ENCODE results near the gene BAIAP3. TPM values are rescaled to one million over a fixed set of nuclear protein-coding genes. Genes with fewer than 3 reads are reported as not detected.

Gene BAIAP3
- total and polyA plus RNA-seq, 2 donors = 0.63 to 2.7 TPM

DNA sequence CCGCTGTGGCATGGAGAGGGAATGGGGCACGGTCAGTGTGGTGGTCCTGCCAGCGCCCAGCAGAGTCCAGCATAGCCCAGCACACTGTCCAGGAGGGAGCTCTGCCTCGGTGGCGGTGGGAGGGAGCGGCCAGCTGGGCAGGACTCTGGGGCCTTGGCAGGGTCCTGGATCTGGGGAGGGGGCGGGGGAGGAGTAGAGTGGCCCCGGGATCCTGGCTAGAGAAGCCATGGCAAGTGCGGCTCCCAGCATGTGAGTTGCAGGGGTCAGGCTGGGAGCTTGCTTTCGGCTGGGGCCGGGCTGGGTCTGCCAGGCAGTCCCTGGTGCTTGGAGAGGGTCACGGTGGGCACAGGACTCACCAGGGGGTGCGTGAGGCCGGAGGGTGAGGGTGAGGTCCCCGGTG is 22.1 kb downstream of the BAIAP3 start:
- DNase-seq (ENCODE audit: extremely low spot score) = no peak
- 84% methylated on average over 15 of the region's 15 CpGs for WGBS
- Histone ChIP-seq H3K4me1 (ENCODE audit: insufficient read depth) (peaks cover 1% of the 10 kb centered on the region), H3K4me3 (ENCODE audit: low read depth, low read length) (no peak overlapping the region), H3K36me3 (ENCODE audit: insufficient read depth) (no peaks in the 10 kb centered on the region), H3K27ac (ENCODE audit: low read depth) (no peak overlapping the region)

- Histone ChIP-seq H3K36me3 (ENCODE audit: insufficient read depth) (no peaks in the 10 kb centered on the region), H3K4me3 (ENCODE audit: low read depth, low read length) (no peak overlapping the region), H3K27ac (ENCODE audit: low read depth) (no peak overlapping the region), H3K4me1 (ENCODE audit: insufficient read depth) (peaks cover 1% of the 10 kb centered on the region)
- 80% methylated on average over 33 of the region's 33 CpGs for WGBS
- DNase-seq (ENCODE audit: extremely low spot score) = no peak
Measured at GRCh38 chr16:1356061-1356900, 22.8 kb downstream of the BAIAP3 start.

GRCh38 chr16:1357906-1358566 is 24.6 kb downstream of the BAIAP3 start:
- 82% methylated on average over 19 of the region's 19 CpGs for WGBS
- no peak for DNase-seq (ENCODE audit: extremely low spot score)
- H3K4me1 ChIP-seq (ENCODE audit: insufficient read depth) = peaks cover under 1% of the 10 kb centered on the region
- peaks cover 7% of the 10 kb centered on the region for H3K36me3 ChIP-seq (ENCODE audit: insufficient read depth)
- H3K4me3 ChIP-seq (ENCODE audit: low read depth, low read length) = no peak overlapping the region
- H3K27ac ChIP-seq (ENCODE audit: low read depth) = no peak overlapping the region

- Histone ChIP-seq H3K36me3 (ENCODE audit: insufficient read depth) (peaks cover 8% of the 10 kb centered on the region), H3K4me3 (ENCODE audit: low read depth, low read length) (no peak overlapping the region), H3K27ac (ENCODE audit: low read depth) (no peak overlapping the region), H3K4me1 (ENCODE audit: insufficient read depth) (no peaks in the 10 kb centered on the region)
- 93% methylated on average over 43 of the region's 43 CpGs for WGBS
- no peak for DNase-seq (ENCODE audit: extremely low spot score)
Measured at GRCh38 chr16:1361685-1362360, 28.4 kb downstream of the BAIAP3 start.

GRCh38 chr16:1362807-1363206 is 29.4 kb downstream of the BAIAP3 start:
- no peak overlapping the region for H3K27ac ChIP-seq (ENCODE audit: low read depth)
- 88% methylated on average over 11 of the region's 11 CpGs for WGBS
- H3K4me1 ChIP-seq (ENCODE audit: insufficient read depth) = no peaks in the 10 kb centered on the region
- no peak for DNase-seq (ENCODE audit: extremely low spot score)
- H3K4me3 ChIP-seq (ENCODE audit: low read depth, low read length) = no peak overlapping the region
- peaks cover 8% of the 10 kb centered on the region for H3K36me3 ChIP-seq (ENCODE audit: insufficient read depth)

DNA sequence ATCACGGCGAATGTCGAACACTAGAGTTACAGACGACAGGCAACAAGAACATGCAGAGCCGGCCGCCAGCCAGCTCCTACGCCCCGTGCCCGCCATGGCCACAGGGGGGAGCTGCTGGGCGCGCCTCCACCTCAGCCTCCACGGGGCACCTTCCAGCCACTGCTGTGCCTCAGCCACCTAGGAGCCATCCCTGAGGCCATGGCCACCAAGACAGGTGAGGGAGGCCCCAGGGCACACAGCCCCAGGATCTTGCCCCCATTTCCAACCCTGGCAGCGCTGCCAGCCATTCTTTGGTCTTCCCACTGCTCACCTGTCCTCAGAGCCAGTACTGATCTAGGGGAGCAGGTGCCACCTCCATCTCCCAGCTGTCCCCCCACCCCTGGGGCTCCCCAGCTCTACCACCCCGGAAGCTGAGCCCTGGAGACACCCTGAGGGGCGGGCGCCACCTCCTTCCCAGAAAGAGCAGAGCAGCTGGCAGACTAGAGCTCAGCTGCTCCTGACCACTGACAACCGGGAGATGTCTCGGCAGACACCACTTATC is 30.1 kb downstream of the BAIAP3 start:
- Histone ChIP-seq H3K27ac (ENCODE audit: low read depth) (no peak overlapping the region), H3K4me1 (ENCODE audit: insufficient read depth) (no peaks in the 10 kb centered on the region), H3K36me3 (ENCODE audit: insufficient read depth) (peaks cover 8% of the 10 kb centered on the region), H3K4me3 (ENCODE audit: low read depth, low read length) (no peak overlapping the region)
- DNase-seq (ENCODE audit: extremely low spot score) = no peak
- WGBS = 51% methylated on average over 18 of the region's 18 CpGs

DNA sequence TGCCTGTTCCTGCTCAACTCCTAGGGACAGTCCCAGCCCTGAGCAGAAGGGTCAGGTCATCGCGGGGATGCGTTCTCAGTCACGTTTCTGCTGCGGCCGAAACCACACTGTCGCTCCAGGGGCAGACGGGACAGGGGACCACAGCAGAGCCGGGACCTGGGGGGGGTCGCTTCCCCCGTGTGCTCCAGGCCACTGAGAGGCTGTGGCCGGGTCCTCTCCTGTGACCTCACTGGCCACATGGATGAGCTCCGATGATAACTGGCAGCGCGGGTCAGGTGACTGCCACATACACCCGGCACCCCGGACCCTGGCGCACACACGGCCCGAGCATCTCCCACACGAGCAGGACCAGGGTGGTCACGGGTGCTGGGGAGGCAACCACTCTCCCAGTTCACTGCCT is 31.1 kb downstream of the BAIAP3 start:
- no peak overlapping the region for H3K27ac ChIP-seq (ENCODE audit: low read depth)
- no peak overlapping the region for H3K4me3 ChIP-seq (ENCODE audit: low read depth, low read length)
- no peaks in the 10 kb centered on the region for H3K4me1 ChIP-seq (ENCODE audit: insufficient read depth)
- peaks cover 8% of the 10 kb centered on the region for H3K36me3 ChIP-seq (ENCODE audit: insufficient read depth)
- no peak for DNase-seq (ENCODE audit: extremely low spot score)
- 89% methylated on average over 22 of the region's 22 CpGs for WGBS

DNA sequence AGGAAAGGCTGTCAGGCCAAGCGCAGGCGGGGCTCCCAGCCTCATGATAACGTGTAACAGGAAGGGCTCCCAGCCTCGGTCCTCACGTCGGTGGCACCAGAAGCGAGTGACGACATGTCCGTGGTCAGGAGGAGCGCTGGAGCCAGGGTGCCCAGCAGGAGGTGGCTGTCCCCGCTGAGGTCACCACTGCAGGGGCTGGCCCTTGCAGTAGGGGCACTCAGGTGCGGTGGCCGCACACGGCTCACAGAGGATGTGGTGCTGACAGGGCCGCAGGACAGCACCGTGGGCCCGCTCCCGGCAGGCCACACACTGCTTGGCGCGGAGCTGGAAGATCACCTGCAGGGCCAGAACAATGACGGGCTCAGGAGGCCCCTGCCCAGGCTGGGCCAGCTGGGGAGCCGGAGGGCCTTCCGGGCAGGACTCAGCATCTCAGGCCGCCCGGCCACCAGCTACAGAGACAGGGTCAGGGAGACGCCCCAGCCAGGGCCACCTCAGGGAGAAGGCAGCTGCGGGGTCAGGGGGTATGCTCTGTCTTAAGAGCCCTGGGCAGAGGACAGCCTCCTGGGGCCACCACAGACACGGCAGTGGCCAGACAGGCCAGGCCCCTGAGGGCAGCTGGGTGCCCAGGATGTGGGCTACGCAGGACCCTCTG is 32.7 kb downstream of the BAIAP3 start:
- H3K27ac ChIP-seq (ENCODE audit: low read depth) = no peak overlapping the region
- peaks cover 8% of the 10 kb centered on the region for H3K36me3 ChIP-seq (ENCODE audit: insufficient read depth)
- 90% methylated on average over 29 of the region's 29 CpGs for WGBS

DNA sequence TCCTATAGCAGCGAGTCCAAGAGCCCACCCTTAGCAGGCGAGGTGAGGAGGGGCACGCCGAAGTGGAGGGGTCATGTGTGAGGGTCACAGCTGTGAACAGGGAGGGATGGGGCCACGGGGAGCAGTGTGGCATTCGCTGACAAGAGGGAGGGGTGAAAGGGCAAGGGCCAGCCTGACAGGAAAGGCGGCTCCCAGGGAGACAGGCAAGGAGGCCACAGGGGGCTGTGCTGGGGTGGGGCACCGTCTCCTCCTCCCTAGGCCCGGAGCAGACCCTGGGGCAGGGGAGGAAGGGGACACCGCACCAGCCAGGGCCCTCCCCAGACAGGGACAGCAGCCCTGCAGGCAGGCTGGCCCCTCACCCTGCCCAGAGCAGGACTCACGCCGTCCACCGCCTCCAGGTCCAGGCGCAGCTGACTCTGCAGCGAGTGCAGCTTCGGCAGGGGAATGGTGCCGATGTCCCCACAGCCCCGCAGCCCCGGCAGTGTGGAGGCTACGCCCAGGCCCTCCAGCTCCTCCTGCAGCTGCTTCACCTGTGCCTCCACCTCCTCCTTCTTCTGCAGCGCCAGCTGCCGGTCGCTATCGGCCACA is 33.4 kb downstream of the BAIAP3 start:
- Histone ChIP-seq H3K27ac (ENCODE audit: low read depth) (no peak overlapping the region), H3K36me3 (ENCODE audit: insufficient read depth) (peaks cover 7% of the 10 kb centered on the region), H3K4me3 (ENCODE audit: low read depth, low read length) (no peak overlapping the region), H3K4me1 (ENCODE audit: insufficient read depth) (no peaks in the 10 kb centered on the region)
- WGBS = 91% methylated on average over 24 of the region's 24 CpGs
- DNase-seq (ENCODE audit: extremely low spot score) = no peak

More for the DNA sequence above, 32.7 kb downstream of the BAIAP3 start:
- Histone ChIP-seq H3K4me3 (ENCODE audit: low read depth, low read length) (no peak overlapping the region), H3K4me1 (ENCODE audit: insufficient read depth) (no peaks in the 10 kb centered on the region)
- DNase-seq (ENCODE audit: extremely low spot score) = no peak

DNA sequence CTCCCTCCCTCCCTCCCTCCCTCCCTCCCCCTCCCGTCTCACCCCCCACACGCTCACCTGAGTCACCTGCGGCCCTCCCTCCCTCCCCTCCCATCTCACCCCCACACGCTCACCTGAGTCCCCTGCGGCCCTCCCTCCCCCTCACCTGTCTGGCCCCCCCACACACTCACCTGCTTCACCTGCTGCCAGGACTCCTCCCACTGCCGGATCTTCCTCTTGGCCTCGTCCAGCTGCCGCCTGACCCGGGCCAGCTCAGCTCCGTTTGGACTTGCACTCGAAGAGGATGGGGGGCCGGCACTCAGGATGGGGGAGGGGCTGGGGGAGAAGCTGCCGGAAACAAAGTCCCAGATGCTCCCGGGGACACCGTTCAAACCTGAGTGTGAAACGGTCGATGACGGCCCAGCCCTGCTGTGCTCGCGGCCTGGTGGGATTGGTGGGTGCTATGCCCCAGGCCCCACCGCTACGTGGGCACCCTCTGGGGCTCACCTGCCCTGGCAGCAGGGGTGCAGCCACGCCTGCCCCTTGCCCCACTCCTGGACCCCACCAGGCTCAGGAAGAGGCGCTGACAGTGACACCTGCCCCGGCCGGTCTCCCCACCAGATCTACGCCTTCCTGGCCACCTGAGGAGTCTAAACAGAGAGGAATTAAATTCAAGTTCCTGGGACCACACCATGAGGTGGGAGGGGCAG is 34.2 kb downstream of the BAIAP3 start:
- no peaks in the 10 kb centered on the region for H3K4me1 ChIP-seq (ENCODE audit: insufficient read depth)
- 84% methylated on average over 27 of the region's 27 CpGs for WGBS
- H3K27ac ChIP-seq (ENCODE audit: low read depth) = no peak overlapping the region
- no peak for DNase-seq (ENCODE audit: extremely low spot score)
- H3K36me3 ChIP-seq (ENCODE audit: insufficient read depth) = peaks cover 4% of the 10 kb centered on the region
- H3K4me3 ChIP-seq (ENCODE audit: low read depth, low read length) = no peak overlapping the region

DNA sequence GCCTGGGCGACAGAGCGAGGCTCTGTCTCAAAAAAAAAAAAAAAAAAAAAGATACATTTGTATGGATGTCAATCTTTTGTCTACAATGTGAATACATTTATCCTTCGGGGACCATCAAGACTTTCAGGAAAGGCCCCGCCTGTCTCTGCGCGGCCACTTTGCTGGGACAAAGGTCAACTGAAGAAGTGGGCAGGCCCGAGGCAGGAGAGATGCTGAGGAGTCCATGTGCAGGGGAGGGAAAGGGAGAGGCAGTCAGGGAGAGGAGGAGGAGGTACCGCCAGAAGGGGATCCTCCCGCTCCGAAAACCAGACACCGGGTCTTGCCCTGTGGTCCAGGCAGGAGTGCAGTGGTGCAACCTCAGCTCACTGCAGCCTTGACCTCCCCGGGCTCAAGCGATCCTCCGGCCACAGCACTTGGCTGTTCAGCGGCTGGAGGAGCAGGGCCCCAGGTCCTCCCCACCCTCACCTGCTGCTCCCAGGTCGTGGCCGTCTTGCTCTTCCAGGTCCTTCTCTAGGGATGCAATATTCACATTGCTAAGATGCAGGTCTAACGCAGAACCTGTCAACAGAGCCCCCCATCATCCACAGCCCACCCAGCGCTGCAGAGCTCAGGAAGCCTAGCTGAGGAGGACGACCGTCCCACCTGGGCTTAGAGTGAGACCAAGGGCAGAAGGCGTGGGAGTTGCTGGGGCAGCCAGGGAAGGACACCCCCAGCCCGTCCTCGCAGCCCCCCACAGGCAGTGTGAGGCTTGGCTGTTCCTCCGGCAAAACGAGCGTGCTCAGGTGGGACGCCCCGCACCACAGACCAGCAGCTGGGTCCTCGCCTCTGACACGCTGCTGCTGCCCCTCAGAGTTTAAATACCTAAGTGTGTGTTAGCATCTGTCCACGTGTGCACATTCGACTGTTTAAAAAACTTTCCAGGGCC is 37.9 kb downstream of the BAIAP3 start:
- no peak for DNase-seq (ENCODE audit: extremely low spot score)
- no peaks in the 10 kb centered on the region for H3K36me3 ChIP-seq (ENCODE audit: insufficient read depth)
- 94% methylated on average over 33 of the region's 33 CpGs for WGBS
- H3K4me3 ChIP-seq (ENCODE audit: low read depth, low read length) = no peak overlapping the region
- H3K4me1 ChIP-seq (ENCODE audit: insufficient read depth) = no peaks in the 10 kb centered on the region
- H3K27ac ChIP-seq (ENCODE audit: low read depth) = no peak overlapping the region

All from urinary bladder (tissue), 4 donors.